GM18520 (cell line): ENCODE results near the gene ARHGEF17.

Experiments used
- ATAC-seq: cut with Tn5 transposase; IDR thresholded peaks from one replicate; pipeline ENCODE4 v1.9.1; 2021; ENCODE audit not compliant: unreplicated experiment

The ARHGEF17 gene

DNA sequence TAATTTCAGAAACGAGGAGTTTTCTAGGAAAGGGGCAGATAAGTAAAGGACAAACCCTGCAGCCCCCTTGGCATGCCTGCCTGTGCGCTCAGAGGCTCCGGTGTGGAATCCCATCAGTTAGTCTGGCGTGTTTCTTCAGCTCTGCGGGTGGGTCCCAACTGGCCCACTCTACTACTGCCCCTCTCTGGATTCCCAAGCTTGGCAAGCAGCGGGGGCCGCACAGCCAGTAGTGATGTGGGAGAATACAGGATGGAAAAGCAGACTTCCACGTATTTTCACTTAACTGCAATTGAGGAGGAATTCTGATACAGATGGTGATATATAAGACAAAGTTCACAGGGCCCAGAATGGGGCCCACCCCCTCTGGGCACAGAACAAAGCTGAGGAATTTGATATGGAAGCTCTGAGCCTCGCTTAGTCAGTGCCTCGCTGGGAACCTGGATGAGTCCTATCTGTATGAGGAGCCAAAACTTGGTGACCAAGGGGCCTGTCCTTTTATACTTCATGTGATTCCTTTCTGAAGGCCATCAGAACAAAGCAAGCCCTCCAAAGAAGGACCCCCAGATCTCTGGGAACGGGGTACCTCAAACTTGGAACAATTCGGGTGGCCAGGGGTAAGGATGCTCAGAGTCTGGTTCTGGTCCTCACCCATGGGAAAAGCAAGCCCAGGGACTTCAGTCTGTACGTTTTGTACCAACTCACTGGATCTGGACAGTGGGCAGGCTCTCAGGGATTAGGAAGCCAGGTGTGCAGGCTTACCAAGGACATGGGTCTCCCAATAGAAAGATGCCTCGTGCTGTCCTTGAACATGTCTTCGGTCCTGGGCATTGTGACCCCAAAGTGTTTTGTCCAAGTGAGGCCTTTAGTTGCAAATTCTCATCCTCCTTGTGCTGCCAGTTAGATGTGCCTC lies 94.1 kb downstream of the ARHGEF17 start:
- ATAC-seq = no peak

DNA sequence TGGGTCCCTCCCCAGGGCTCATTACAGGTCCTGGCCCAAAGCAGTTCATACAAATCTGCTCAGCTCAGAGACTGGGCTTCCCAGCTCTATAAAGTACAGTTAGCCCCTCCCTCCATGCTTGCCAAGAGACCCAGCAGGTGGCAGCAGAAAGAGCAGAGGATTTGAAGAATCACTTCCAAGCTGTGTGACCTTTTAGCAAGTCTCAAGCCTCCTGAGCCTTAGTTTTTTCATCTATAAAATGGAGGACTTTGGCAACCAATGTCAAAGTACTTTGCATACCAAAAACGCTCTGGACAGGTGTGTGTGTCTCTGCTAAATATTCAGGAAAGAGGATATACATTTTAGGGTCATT lies 94.7 kb downstream of the ARHGEF17 start:
- no peak for ATAC-seq

DNA sequence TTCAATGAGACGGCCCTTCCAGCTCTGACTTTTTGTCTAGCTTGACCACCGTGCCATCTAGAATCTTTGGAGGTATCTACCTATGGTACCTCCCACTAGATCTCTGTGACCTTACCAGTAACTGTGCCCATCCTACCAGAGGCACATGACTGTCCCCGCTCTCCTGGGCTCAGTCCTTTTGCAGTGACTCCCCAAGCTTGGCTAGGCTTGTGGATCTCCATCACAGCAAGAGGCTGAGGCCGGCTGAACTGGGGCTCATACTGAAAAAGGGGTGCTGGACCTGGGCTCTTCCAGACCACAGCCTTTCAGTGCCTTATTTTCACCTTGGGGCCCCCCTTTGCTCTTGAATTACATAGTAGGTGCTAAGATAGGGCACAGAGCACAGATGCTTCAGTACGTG lies 95.5 kb downstream of the ARHGEF17 start:
- no peak for ATAC-seq

DNA sequence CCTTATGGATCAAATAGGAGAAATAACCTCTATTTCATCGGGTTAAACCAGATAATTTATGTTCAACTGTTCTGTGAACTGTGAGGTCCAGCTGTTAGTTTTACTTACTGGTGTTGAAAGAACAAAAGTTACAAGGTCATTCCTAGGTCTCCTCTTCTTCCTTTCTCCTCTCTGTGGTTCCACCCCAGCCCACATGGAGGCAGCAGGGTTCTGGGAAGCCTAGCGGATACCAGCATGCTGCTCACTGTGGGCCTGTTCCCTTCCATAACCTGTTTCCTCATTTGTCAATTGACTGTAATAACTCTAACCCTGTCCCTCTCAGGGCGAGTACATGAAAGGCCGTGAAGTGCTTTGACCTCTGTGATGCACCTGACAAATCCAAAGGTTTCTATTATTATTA lies 96.0 kb downstream of the ARHGEF17 start:
- no peak for ATAC-seq

DNA sequence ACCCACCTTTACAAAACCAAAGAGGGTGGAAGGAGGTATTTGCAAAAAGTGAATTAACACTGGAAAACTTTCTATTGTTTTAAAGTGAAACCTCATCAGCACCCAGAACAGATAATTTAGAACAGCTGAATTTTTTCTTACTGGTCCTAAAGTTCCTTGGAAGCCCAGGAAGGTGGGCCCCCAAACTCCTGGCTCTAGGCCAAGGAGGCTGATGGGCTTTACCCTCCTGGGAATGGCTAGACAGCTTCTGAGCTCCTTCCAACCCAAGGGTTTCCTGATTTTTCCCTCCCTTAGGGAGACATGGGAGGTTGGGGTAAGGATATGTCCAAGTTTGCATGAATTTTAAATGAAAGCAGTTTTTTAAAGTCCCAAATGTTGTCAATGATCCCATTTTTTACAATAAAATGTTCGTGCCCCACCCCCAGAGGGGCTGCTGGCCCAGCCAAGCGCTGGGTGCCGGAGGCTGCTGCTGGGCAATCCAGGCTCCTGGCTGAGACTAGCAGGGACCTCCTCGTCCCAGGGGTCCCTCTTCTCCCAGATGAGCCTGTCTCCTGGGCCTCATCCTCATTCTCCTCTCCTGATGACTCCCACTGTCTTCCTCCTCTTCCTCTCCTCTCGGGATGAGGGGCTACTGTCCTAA lies 96.5 kb downstream of the ARHGEF17 start:
- no peak for ATAC-seq

DNA sequence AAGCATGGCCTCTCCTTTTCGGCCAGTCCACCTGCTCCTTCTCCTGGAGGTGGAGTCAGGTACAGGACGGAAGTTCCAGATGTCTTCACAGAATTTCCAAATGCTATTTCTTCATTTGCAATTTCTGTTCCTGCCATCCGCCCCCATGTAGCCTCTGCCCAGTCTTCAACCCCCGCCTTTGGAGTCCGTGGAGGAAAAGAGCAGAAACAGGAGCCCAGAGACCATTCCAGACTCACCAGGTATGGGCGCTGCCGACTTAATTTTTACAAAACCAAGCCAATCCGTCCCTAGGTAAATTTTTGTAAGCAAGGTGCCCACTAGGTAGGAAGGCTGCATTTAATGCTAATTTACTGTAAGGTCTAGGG lies 97.1 kb downstream of the ARHGEF17 start:
- no peak for ATAC-seq

DNA sequence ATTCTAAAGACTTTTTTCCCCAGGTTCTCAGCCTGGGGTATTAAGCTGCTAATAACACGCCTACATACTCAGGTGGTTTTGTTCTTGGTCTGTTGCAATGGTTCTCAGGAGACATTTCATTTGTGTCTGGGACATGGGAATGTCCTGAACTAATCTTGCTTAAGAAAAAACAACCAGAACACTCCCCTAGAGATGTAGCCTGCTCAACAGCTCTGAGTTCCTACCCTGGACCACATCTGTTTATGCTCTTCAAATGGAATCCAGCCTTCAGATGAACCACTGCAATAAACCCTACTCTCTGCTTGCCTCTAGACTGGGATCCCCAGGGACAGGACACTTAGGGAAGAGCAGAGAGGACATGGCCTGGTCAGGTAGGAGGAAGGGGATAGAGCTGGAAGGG lies 98.1 kb downstream of the ARHGEF17 start:
- no peak for ATAC-seq

DNA sequence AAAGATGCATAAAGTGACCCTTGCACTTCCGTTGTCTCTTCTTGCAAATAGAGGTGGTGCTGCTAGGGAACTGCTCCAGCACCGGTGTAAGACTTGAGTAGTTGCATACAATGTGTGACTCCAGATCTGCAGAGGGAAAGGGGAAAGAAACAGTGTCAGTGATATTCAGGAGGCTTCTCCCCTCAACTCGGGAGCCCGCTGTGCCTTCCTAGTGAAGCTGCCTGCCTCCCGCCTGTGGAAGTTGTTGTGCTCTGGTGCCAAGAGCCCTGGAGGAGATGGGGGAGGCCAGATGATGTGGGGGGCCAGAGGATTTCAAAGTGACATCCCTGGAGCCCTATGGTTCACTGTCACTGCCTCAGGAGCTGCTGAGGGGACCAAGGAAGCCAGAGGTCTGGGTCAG lies 98.5 kb downstream of the ARHGEF17 start:
- no peak for ATAC-seq

DNA sequence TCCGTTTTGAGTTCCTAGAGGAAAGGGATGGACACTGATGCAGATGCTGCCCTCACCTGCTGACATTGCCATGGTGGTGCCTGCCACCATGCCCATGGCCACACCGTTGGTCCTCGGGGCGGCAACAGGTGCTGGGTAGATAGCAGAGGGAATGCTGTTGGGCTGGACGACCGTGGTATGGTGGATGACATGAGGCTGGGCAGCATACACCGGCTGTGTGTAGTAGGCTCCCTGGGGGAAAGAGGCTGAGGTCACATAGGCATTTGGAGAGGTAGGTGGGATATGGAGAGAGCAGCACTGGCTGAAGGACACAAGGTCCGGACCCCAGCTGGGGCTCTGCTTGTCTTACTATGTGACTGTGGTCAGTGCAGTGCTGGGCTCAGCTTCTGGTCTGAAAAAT lies 101.4 kb downstream of the ARHGEF17 start:
- no peak for ATAC-seq

DNA sequence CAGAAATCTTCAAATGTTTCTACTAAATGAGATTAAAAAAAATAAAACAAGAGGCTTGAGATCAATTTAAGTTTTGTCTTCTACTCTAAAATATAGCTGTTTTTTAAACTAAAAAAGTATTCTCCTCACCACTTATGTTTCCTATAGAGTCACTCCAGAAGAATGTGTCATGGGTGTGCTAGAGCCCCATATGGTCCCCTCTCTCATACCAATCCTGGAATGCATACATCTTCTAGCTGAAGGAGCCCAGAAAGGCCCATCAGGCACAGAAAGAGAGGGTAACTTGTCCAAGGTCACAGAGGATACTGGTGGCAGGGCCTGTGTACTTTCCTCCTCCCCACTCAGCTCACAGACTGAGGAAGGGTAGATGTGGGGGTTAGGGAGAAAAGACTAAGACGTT lies 102.6 kb downstream of the ARHGEF17 start:
- ATAC-seq = no peak

DNA sequence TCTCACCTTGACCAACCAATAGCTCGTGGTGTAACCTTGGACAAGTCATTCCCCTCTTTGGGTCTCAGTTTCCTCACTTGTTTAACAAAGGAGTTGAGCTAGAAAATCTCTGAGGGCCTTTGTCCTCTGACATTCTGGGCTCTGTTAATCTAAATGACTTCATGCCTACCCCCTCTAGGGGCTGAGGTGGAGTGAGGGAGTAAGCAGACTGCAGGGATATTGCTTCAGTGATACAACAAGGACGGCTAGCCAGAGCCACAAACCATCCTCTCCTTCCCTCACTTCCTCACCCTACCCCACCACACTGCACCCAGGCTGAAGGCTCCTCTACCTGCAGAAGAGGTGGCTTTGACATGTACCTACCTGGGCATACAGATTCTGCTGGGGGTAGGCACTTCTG lies 103.0 kb downstream of the ARHGEF17 start:
- no peak for ATAC-seq

DNA sequence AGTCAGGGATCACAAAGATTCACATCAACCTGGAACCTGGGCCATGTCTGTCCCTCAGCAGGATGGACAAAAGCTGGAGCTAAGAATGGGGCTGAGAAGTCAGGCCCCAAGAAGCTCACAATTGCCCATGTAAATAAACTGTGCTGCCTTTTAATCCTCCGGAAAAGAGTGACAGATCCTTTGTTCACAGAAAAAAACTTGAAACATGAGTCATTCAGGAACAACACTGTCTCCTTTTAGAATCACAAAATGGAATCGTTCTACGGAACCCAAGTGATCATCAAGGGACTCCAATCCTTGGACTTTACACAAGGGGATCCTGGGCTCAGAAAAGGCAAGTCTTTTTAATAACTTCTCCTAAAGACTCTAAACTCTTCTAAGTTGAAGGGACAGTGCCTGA lies 104.2 kb downstream of the ARHGEF17 start:
- no peak for ATAC-seq

DNA sequence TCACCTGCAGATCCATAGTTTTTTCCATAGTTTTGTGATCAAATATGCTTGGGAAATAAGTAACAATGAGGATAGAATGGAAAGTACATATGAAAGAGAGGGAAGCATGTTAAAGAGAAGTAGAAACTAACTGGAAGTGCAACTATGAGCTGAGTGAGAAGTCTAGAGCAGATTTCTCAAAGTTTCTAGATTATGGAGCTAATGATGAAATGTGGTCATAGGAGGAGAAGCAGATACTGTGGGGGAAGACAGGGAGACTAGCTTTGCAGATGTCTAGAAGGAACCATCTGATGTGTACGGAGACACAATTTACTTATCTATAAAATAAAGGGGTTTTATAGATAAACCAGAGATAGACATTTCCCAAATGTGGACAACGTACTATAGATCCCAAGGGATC lies 105.2 kb downstream of the ARHGEF17 start:
- no peak for ATAC-seq

DNA sequence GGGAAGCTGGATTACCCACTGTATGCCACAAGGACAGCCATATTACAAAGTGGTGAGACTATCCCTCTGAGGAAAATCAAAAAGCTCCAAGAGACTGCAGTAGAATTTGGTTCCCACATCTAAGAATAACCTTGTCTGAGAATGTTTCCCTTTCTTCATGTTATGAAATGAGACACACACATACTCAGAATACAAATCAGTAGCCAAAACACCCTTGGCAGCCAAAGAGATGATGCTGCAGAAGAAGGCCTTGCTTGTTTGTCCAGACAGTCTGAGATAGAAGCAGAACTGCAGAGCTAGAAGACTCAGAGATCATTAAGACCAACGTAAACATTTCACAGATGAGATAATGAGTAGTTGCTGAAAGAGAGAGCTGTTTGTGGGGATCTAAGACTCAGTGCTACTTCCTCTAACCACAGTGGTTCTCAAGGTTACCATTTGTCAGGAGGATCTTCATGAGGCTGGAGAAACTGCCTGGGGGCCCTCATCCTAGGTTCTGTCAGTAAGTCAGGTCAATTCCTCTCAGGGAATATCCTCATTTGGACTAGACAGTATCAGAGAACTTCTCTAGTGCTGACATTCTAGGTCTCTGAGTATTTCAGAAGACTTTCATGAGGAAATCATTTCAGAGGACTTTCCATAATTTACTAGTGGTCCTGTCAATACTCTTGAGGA lies 107.0 kb downstream of the ARHGEF17 start:
- no peak for ATAC-seq

DNA sequence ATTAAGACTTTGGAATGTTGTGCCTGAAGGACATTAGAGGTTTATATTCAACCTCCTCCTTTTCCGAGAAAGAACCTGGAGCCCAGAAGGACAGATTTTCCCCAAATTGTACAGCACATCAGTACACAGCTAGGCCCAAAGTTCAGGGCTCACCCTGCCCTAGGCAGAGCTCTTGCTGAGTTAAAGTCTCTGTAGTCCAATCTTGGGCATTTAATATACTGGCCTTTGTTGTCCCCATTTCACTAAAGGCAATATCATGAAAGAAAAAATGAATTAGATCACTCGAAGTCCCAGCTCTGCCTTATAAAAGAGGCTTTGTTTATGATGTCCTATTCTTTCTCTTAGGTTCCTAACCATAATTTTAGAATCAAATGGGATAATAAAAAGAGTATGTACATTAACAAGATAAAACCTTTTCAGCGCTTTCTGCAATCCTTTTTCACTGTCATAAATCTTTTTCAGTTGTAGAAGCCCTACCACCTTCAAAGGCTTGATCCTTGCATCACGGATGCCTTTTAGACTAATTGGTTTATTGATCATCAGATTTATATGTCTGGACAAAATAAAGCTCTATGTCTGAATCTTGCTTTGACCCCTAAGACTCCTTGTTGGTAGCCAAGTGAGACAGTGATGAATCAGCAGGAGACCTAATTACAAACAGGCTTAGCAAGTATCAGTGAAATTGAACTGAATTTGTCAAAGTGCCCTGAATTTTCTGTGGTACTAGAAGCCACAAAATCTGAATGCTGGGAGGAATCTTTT lies 108.0 kb downstream of the ARHGEF17 start:
- ATAC-seq = no peak

DNA sequence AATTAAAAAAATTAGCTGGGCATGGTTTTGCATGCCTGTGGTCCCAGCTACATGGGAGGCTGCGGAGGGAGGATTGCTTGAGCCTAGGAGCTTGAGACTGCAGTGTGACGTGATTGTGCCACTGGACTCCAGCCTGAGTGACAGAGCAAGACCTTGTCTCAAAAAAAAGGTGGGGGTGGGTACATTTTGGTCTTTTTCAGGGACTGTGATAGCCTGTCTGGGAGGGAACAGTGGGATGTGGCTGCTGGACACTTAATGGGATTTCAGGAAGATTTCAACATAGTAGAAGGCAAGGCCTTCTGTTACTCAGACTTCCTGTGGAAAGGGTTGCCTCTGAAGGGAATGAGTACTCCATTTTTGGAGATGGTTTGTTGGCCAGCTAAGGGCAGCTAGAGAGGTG lies 108.7 kb downstream of the ARHGEF17 start:
- ATAC-seq = no peak
